K562 (cell line): Measurements from ENCODE around the gene YES1. TPM values are rescaled to one million over a fixed set of nuclear protein-coding genes. Genes with fewer than 3 reads are reported as not detected.

Experiments used
- FOXA3 ChIP-seq, 2 experiments: fragments of 450-650 bp in 1 of 2; sonication (generic) in 1 of 2; formaldehyde crosslinking; IDR thresholded peaks in 1 of 2; conservative IDR thresholded peaks in 1 of 2; 2 replicates each; pipeline versions ENCODE4 v1.4.0 to v1.8.0; 2020 to 2022; ENCODE audit warnings: mild to moderate bottlenecking in 2 of 2, missing genetic modification reagents in 1 of 2
- GABPB1 ChIP-seq: sonication (generic); formaldehyde crosslinking; IDR thresholded peaks from 2 replicates; pipeline ENCODE4 v1.8.0; 2022; ENCODE audit warnings: mild to moderate bottlenecking, missing genetic modification reagents
- JUN ChIP-seq, 2 experiments: sonication (generic) in 1 of 2; formaldehyde crosslinking in 1 of 2; IDR thresholded peaks; 2 replicates each; pipeline versions ENCODE4 v1.6.1 to v1.8.0; 2012 to 2022; ENCODE audit warnings: borderline replicate concordance in 2 of 2, mild to moderate bottlenecking in 2 of 2, improper control_type of control experiment in 1 of 2, low read depth in 1 of 2, low read length in 1 of 2, missing genetic modification reagents in 1 of 2
- KHSRP ChIP-seq: fragments of 450-650 bp; IDR thresholded peaks from 2 replicates; pipeline ENCODE4 v1.6.1; 2017
- MAZ ChIP-seq, 2 experiments: fragments of 450-650 bp in 1 of 2; sonication (generic) in 1 of 2; formaldehyde crosslinking; IDR thresholded peaks in 1 of 2; conservative IDR thresholded peaks in 1 of 2; 2 replicates each; pipeline versions ENCODE4 v1.4.0 to v1.5.0; 2020; ENCODE audit warnings: mild to moderate bottlenecking in 1 of 2, missing genetic modification reagents in 1 of 2
- POLR2AphosphoS5 ChIP-seq: IDR thresholded peaks from 2 replicates; pipeline ENCODE4 v1.6.1; 2011; ENCODE audit warnings: mild to moderate bottlenecking, low read depth, low read length, moderate library complexity; ENCODE audit not compliant: control insufficient read depth, insufficient read depth
- RBM15 ChIP-seq: fragments of 200-400 bp; formaldehyde crosslinking; IDR thresholded peaks from 2 replicates; pipeline ENCODE4 v1.6.1; 2018; ENCODE audit warnings: mild to moderate bottlenecking, low read length, moderate library complexity; ENCODE audit not compliant: insufficient read depth
- RFX5 ChIP-seq: IDR thresholded peaks from 2 replicates; pipeline ENCODE4 v1.6.1; 2011; ENCODE audit warnings: low read depth, mild to moderate bottlenecking, improper control_type of control experiment, low read length
- SMAD4 ChIP-seq: fragments of 250-450 bp; sonication (Bioruptor Pico); conservative IDR thresholded peaks from 2 replicates; pipeline ENCODE4 v1.8.0; 2021; ENCODE audit warnings: inconsistent platforms, mild to moderate bottlenecking, moderate library complexity
- STAT5A ChIP-seq: IDR thresholded peaks from 2 replicates; pipeline ENCODE4 v1.6.1; 2012; ENCODE audit warnings: low read length, inconsistent platforms, borderline replicate concordance
- ZNF253 ChIP-seq: fragments of 250-450 bp; sonication (Bioruptor Pico); conservative IDR thresholded peaks from 2 replicates; pipeline ENCODE4 v1.6.1; 2021; ENCODE audit warnings: mild to moderate bottlenecking
- ZNF551 ChIP-seq: fragments of 250-450 bp; sonication (Bioruptor Pico); IDR thresholded peaks from 2 replicates; pipeline ENCODE4 v1.5.0; 2021; ENCODE audit warnings: mild to moderate bottlenecking, moderate library complexity
- ZNF584 ChIP-seq: fragments of 200-800 bp; sonication (Bioruptor generic); IDR thresholded peaks from 2 replicates; pipeline ENCODE4 v1.6.1; 2016; ENCODE audit warnings: low read depth, mild to moderate bottlenecking, missing genetic modification characterization, missing compliant biosample characterization
- polyA plus RNA-seq, 8 experiments: library from polyadenylated mRNA; depleted of rRNA in 4 of 8; stranded (reverse) in 5 of 8; unstranded in 3 of 8; fragments of >200 nt; fragmentation: Nextera tagmentation in 2 of 8; fragmentation: Illumina TruSeq in 1 of 8; extraction: Ambion mirVana in 2 of 8; extraction: Trizol in 1 of 8; gene quantifications; 2 replicates each; pipeline versions ENCODE4 v1.2.1 to v1.2.3, GENCODE V29; 2011 to 2014; ENCODE audit warnings: inconsistent platforms in 1 of 8, missing spikeins in 1 of 8
- total RNA-seq, 7 experiments: library from RNA; depleted of rRNA in 6 of 7; stranded (reverse); fragments of >200 nt in 6 of 7; fragmentation: Illumina TruSeq in 2 of 7; extraction: Trizol in 2 of 7; gene quantifications; 2 replicates each; pipeline versions ENCODE4 v1.2.1 to v1.2.3, GENCODE V29; 2011 to 2021; ENCODE audit warnings: low replicate concordance in 1 of 7
- TF ChIP-seq, protein P1 (sequence below): sonication (generic); formaldehyde crosslinking; IDR thresholded peaks from 2 replicates; pipeline ENCODE4 v1.8.0; 2023; ENCODE audit warnings: mild to moderate bottlenecking, missing genetic modification reagents
- TF ChIP-seq, protein P2 (sequence below): fragments of 200-800 bp; sonication (Bioruptor generic); IDR thresholded peaks from 2 replicates; pipeline ENCODE4 v1.6.1; 2017; ENCODE audit warnings: missing genetic modification characterization, missing compliant biosample characterization
- TF ChIP-seq, protein P3 (sequence below): fragments of 250-450 bp; sonication (Bioruptor Pico); IDR thresholded peaks from 2 replicates; pipeline ENCODE4 v1.4.0; 2020
- TF ChIP-seq, protein P4 (sequence below): fragments of 450-650 bp; conservative IDR thresholded peaks from 2 replicates; pipeline ENCODE4 v1.6.1; 2016; ENCODE audit warnings: missing genetic modification characterization, low read depth, mild to moderate bottlenecking, control low read depth, missing compliant biosample characterization

The YES1 gene
- total and polyA plus RNA-seq, 9 of the 15 experiments (the other 6 are each of a cell fraction or from before 2014, with no cell fraction given): 37.2 to 115 (median 77.7) TPM

DNA sequence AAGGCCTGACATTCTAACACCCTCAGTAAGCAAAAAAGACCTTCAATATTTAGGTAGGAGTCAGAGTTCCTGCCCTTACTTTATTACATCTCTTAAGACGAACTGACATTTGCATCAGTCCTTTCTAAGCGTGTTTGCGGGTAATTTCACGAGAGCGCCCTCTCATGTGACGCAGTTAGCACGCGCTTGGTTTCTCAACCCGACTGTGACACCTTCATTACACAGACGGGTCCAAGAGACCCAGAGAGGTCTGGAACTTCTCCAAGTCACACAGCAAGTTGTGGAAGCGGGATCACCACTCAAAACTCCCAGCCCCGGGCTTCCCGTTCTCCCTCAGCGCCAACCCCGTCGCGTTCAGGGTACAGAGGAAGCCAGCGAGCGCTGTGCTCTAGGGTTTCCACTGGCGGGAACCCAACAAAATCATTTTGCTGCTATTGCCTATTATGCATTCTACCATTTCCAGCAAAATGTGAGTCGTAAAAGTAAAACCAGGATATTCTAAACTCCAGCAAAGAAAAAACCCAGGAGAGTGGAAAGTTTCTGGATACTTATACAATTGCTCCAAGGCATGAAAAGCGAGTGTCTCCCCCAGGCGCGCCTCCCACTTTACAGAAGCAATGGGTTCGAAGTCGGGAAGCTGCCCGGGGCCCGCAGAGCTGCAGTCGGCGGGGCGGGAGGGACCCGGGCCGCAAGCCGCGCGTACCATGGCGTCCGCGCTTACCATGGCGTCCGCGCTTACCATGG lies 100.2 kb downstream of the YES1 start (continued):
- TF ChIP-seq GABPB1 (peak; percentile 73; the same call in 1 of the 2 replicates), ZNF253 (no peak), FOXA3 (CRISPR knock-in tag; conservative IDR thresholded peaks at IDR 0.05 in 1 of 2, IDR thresholded peaks at IDR 0.05 in 1 of 2) (no peak), SMAD4 (peak; percentile 77), POLR2AphosphoS5 (no peak), ZNF551 (CRISPR knock-in tag) (no peak), JUN (IDR thresholded peaks at IDR 0.05; ENCODE audit: borderline replicate concordance, low read depth, low read length) (no peak; the same call in 1 of the 2 replicates), JUN (CRISPR knock-in tag; IDR thresholded peaks at IDR 0.05; ENCODE audit: borderline replicate concordance) (0 out of 2 replicates have a peak, but pooled peaks have one; percentile 52), RBM15 (no peak), RFX5 (no peak), MAZ (CRISPR knock-in tag; conservative IDR thresholded peaks at IDR 0.05 in 1 of 2, IDR thresholded peaks at IDR 0.05 in 1 of 2) (0 out of 4 replicates have a peak, but pooled peaks of 1 of the 2 experiments have one; percentile 24), STAT5A (0 out of 2 replicates have a peak, but pooled peaks have one; percentile 12), ZNF584 (CRISPR knock-in tag) (no peak), KHSRP (no peak)
- TF ChIP-seq, protein P1, sequence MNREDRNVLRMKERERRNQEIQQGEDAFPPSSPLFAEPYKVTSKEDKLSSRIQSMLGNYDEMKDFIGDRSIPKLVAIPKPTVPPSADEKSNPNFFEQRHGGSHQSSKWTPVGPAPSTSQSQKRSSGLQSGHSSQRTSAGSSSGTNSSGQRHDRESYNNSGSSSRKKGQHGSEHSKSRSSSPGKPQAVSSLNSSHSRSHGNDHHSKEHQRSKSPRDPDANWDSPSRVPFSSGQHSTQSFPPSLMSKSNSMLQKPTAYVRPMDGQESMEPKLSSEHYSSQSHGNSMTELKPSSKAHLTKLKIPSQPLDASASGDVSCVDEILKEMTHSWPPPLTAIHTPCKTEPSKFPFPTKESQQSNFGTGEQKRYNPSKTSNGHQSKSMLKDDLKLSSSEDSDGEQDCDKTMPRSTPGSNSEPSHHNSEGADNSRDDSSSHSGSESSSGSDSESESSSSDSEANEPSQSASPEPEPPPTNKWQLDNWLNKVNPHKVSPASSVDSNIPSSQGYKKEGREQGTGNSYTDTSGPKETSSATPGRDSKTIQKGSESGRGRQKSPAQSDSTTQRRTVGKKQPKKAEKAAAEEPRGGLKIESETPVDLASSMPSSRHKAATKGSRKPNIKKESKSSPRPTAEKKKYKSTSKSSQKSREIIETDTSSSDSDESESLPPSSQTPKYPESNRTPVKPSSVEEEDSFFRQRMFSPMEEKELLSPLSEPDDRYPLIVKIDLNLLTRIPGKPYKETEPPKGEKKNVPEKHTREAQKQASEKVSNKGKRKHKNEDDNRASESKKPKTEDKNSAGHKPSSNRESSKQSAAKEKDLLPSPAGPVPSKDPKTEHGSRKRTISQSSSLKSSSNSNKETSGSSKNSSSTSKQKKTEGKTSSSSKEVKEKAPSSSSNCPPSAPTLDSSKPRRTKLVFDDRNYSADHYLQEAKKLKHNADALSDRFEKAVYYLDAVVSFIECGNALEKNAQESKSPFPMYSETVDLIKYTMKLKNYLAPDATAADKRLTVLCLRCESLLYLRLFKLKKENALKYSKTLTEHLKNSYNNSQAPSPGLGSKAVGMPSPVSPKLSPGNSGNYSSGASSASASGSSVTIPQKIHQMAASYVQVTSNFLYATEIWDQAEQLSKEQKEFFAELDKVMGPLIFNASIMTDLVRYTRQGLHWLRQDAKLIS: peak; percentile 91
- TF ChIP-seq, protein P2, sequence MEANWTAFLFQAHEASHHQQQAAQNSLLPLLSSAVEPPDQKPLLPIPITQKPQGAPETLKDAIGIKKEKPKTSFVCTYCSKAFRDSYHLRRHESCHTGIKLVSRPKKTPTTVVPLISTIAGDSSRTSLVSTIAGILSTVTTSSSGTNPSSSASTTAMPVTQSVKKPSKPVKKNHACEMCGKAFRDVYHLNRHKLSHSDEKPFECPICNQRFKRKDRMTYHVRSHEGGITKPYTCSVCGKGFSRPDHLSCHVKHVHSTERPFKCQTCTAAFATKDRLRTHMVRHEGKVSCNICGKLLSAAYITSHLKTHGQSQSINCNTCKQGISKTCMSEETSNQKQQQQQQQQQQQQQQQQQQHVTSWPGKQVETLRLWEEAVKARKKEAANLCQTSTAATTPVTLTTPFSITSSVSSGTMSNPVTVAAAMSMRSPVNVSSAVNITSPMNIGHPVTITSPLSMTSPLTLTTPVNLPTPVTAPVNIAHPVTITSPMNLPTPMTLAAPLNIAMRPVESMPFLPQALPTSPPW (CRISPR knock-in tag): no peak
- TF ChIP-seq, protein P3, sequence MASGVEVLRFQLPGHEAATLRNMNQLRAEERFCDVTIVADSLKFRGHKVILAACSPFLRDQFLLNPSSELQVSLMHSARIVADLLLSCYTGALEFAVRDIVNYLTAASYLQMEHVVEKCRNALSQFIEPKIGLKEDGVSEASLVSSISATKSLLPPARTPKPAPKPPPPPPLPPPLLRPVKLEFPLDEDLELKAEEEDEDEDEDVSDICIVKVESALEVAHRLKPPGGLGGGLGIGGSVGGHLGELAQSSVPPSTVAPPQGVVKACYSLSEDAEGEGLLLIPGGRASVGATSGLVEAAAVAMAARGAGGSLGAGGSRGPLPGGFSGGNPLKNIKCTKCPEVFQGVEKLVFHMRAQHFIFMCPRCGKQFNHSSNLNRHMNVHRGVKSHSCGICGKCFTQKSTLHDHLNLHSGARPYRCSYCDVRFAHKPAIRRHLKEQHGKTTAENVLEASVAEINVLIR: peak; percentile 72
- TF ChIP-seq, protein P4, sequence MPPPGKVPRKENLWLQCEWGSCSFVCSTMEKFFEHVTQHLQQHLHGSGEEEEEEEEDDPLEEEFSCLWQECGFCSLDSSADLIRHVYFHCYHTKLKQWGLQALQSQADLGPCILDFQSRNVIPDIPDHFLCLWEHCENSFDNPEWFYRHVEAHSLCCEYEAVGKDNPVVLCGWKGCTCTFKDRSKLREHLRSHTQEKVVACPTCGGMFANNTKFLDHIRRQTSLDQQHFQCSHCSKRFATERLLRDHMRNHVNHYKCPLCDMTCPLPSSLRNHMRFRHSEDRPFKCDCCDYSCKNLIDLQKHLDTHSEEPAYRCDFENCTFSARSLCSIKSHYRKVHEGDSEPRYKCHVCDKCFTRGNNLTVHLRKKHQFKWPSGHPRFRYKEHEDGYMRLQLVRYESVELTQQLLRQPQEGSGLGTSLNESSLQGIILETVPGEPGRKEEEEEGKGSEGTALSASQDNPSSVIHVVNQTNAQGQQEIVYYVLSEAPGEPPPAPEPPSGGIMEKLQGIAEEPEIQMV: peak; percentile 95
